Hematopoietic multipotent progenitor cell (in vitro differentiated cells): ENCODE data around the gene NSFL1C. TPM values are rescaled to one million over a fixed set of nuclear protein-coding genes. Genes with fewer than 3 reads are reported as not detected.

Experiments
- DNase-seq, 3 donors: peaks; one replicate each; pipeline ENCODE4 v3.0.0-alpha.2; 2011 to 2015; ENCODE audit warnings: low read depth in 2 of 3, low spot score in 2 of 3
- total RNA-seq: library from RNA; depleted of rRNA; stranded (reverse); fragments of >200 nt; gene quantifications from one replicate; pipeline ENCODE4 v1.2.3, GENCODE V29; 2012

NSFL1C gene
- total RNA-seq, 1 donor = 30.7 TPM

DNA sequence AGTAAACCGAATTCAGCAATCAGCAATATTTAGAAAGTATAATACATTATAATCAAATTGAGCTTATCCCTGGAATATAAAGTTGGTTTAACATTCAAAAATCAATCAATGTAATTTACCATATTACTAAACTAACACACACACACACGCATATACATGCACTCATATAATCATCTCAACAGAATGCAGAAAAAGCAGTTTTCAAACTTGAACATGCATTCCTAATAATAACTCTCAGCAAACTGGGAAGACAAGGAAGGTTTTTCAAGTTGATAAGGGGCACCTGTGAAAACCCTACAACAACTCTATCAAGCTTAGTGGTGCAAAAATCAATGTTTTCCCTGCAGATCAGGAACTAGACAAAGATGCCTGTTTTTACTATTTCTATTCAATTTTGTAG is 19.9 kb upstream of the NSFL1C start:
- no peak for DNase-seq

DNA sequence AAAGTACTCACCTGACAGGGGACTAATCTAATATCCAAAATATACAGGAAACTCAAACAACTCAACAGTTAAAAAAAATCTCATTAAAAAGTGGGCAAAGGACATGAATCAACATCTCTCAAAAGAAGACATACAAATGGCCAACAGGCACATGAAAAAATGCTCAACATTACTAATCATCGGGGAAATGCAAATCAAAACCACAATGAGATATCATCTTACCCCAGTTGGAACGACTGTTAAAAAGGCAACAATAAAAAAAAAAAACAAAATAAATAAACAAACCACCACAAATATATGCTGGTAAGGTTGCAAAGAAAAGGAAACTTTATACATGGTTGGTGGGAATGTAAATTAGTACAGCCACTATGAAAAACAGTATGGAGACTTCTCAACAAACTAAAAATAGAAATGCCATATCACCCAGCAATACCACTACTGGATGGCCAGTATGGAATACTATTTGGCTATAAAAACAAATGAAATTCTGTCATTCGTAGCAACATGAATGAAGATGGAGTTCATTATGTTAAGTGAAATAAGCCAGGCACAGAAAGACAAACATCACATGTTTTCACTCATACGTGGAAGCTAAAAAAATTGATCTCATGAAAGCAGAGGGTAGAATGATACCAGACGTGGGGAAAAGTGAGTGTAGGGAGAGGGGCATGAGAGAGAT is 17.9 kb upstream of the NSFL1C start:
- DNase-seq = no peak

DNA sequence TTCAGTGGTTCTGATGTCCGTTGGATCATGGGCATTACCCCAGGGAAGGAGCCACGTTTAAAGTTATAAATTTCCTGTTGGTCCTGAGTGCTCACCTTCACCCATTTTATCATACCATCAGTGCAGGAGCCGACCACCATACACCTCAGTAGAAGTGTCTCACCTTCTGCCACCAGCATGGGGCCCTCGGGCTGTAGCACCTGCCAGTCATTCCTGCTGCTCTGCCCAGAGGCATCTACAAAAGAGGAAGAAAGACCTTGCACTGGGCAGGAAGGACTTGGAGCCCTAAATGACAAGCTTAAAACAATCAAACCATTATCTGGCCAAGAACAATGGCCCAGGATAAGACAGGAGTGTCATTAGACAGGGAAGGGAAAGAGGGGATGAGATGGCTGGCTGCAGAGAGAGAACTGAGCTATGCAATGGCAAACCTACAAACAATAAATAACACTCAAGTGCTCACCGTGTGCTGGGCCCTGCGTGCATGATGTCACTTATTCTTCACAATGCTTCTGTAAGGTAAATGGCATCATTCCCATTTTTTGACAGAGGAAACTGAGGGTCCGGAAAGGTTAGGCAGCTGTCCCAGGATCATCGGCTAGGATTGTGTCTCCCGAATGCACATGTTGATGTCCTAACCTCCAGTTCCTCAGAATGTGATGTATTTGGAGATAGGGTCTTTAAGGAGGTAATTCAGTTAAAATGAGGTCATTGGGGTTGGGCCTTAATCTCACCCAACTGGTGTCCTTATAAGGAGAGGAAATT is 13.4 kb upstream of the NSFL1C start:
- no peak for DNase-seq

- DNase-seq = no peak
Observed at GRCh38 chr20:1478566-1478965, 11.9 kb upstream of the NSFL1C start.

- no peak for DNase-seq
Observed at GRCh38 chr20:1477896-1478490, 11.3 kb upstream of the NSFL1C start.

DNA sequence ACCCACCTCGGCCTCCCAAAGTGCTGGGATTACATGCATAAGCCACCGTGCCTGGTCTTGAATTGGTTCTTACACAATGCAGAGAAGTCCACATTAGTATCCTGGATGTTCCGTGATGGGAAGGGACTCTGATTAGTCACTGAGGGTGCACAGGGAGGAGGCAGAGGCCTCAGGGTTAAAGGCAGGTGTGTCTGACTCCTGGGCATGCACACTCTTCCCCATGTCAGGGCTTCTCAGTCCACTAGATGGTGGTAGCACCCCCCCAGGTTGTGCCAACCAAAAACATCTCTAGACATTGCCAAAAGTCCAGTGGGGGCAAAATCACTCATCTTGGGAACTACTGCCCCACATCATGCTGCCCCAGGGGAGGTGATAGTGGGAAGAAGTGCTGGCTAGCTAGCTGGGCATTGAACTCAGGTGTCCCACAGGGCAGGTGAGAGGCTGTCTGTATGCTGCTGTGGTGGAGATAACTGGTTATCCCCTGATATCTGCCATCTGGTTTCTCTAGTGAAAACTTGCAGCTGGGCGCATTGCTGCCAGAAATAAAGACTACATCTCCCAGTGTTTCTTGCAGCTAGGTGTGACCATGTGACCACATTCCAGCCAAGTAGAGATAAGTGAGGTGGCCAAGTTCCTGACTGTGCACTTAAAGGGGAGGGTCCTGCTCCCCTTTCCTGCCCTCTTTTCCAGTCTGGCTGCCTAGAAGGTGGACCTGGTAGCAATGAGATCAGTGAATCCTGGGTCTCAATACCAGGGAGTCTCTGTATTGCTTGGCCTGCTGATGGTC is 8.4 kb upstream of the NSFL1C start:
- DNase-seq = peak in 2 of 3 donors; percentile 35 to 60

GRCh38 chr20:1474325-1474724 is 7.7 kb upstream of the NSFL1C start:
- DNase-seq = no peak

DNA sequence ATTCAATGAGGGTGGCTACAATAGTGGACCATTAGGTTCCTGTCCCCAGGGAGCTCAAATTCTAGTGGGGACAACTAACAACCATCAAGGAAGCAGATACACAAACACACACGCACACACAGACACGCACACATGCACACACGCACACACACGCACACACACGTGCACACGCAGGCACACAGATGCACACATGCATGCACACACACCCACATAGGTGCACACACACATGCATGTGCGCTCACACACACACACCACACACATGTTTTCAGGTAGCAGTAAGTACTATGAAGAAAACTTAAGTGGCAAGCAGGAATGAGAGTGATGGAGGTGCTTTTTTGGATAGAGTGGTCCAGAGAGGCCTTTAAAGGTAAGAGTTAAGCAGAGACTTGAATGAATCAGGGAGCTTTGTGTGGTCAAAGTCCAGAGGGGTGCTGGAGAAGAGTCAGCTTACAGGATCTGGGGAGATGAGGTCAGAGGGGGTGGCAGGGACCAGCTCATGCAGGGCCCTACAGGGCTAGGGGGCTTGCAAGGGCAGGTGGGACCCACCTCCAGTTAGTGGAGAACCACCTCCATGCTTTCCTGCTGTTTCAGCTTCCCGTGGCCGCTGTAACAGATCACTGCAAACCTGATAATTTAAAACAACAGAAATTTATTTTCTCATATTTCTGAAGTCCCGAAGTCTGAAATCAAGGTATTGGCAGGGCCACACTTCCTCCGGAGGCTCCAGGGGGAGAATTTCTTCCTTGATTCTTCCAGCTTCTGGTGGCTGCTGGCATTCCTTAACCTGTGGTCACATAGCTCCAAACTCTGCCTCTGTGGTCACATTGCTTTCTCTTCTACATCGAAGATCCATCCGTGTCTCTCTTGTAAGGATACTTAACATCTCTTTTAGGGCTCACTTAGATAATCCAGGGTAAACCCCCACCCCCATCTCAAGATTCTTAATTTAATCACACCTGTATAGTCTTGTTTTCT is 6.9 kb upstream of the NSFL1C start:
- no peak for DNase-seq

DNA sequence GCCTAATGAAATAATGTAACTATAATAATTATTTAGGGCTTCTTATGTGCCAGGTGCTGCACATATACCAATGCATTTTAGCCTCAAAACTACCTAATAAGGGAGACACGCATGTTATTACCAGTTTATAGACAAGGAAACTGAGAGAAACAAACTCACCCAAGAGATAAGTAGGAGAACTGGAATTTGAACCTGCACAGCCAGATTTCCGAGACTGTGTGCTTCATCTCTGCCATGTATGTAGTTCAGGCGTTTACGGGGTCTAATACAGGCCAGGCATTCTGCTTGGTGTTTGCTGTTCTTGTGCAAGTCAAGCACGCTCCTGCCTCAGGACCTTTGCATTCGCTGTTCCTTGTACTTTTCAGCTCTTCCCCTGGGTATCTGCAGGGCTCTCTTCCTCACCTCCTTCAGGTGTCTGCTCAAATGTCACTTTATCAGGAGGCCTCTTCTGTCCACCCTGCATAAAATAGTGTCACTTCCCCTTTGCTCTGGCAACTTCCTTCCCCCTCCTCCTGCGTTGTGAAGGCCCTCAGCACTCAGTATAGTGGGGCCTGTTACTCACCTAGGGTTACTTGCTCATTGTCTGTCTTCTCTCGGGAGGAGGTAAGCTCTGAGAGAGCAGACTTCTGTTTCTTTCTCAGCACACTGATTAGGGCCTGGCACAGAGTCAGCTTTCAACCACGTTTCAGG is 6.1 kb upstream of the NSFL1C start:
- peak in 2 of 3 donors; percentile 49 to 63 for DNase-seq

DNA sequence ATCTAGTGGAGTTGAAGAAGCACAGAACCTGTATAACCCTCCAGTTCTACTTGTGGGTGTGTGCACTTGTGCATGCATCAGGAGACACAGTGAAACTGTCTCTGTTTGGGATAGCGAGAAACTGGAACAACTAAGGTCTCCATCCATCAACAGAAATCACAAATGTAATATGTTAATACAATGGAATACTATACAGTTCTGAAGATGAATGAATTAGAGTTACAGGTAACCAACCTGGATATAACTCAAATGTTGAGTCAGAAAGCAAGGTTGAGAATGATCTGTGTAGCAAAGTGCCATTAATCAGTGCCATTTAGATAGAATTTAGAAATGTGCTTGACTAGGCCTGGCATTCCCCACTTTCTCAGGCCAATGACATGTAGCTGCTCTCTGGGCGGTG is 4.6 kb upstream of the NSFL1C start:
- no peak for DNase-seq

DNA sequence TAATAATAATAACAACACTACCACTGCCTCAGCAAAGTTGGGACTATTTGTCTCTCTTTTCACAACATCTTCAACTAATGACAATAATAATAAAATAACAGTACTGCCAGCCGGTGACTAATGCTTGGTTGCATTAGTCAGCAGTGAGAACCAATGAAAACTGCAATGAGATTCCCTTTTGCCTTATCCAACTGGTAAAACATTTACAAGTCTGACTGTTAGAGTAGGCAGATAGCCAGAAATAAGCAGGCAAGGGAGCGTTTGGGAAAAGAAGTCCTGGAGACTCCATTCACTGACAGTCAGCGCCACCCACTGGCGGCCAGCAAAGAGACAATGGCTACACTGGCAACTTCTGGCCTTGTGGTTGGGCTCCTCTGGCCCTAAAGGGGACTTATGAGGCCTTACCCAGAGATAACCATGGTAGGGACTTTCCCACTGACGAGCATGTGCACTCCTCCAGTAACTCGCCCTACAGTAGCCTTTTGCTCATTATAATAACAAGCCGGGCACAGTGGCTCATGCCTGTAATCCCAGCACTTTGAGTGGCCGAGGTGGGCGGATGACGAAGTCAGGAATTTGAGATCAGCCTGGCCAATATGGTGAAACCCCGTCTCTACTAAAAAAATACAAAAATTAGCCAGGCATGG is 3.4 kb upstream of the NSFL1C start:
- peak in 2 of 3 donors; percentile 38 to 66 for DNase-seq

DNA sequence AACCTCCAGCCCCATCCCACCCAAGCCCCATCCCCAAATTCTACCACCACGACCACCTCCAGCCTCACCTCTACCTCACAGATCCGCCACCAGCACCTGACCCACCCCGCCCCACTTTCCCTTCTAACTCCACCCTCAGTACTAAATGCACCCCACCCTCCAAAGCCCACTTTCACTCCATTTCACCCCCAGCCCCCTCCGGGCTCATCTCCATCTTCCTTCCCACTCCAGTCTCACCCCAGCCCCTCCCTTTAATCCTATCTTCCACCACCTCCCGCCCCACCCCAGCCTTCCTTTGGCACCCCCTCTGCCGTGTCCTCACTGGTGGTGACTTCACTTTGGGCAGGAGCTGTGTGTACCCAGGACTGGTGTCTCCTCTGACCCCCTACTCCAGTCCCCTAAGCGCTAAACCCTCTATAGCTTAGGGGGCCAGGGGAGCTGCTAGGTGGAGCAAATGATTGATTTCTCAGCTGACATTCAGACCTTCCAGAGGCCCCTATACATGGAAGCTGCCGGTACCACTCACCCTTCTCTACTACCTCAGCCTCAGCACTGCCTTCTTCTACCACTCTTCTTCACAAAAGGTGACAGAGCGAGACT is 2.8 kb upstream of the NSFL1C start:
- DNase-seq = no peak

DNA sequence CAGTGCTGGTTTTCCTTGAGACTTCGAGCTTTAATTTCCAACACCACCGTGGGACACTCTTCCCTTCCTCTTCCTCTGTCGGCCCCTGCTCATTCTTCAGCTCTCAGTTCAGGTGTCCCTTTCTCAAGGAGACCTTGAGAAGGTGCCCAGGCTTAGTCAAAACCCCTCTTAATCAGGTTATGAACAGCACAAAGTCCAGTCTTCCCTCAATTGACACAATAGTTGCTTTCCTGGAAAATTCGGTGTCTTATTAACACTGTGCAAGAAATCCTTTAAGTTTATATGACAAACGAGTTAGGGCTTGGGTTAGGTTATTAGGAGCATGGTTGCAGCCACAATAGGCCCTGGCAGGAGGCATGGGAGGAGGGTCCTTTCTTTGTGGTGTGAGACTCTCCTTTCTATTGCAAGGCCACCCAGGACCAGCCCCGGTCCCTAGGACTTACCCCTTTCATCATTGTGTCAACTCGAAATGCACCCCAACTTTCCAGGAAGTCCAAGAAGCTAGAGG is 1.5 kb upstream of the NSFL1C start:
- DNase-seq = no peak

- DNase-seq = peak in 2 of 3 donors; percentile 95 to 98
Observed at GRCh38 chr20:1467355-1468116, 887 bp upstream of the NSFL1C start.

DNA sequence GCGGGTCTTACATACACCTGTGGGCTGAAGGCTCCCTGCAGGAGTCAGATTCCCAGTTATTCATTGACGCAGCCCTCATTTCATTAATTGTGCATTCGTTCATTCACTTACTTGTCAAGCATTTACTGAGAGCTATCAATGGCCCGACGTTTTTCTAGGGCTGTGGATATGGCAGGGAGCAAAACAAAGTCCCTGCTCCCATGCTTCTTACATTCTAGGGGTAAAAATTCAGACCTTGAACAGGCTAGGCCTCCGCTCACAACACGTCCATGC is 369 bp upstream of the NSFL1C start:
- no peak for DNase-seq

DNA sequence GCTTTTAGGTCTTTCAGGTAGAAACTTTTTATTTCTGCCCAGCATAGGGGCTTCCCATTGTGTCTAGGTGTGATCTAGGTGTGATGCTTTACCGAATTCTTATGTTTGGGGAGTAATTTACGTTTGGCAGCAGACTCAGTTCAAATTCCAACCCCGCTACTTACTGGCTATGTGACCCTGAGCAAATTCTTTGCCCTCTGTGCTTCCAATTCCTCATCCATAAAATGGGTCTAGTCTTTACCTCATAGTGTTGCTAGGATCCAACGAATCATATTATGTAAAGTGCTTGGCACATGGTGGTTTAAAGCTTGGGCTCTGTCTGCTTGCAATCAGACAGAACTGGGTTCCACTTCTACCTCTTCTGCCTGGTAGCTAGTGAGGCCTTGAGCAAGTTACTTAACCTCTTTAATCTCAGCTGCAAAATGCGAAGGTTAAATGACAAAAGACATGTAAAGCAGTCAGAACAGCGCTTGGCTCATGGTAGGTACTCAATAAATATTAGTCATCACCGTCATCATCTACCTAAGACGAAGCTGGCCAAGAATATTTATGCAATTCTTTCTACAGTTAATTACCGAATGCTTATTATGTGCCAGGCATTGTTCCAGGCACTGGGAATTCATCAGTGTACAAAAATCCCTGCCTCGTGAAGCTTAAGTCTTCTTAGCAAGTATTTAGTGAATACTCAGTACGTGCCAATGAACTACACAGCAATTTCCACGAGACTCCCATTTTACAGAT is 1.0 kb downstream of the NSFL1C start:
- no peak for DNase-seq

GRCh38 chr20:1463971-1464570 is 2.6 kb downstream of the NSFL1C start:
- no peak for DNase-seq
